SU-DHL-6 (cell line): ENCODE results near the gene GUK1.
"Not testable (repeated sequence)": the region's sequence is repeated elsewhere in the genome, so short reads cannot be mapped to it uniquely, and the experiment has no call there.

Source experiments
- CTCF ChIP-seq: fragments of 200-600 bp; sonication (generic); IDR thresholded peaks from one replicate; pipeline ENCODE4 v1.5.1; 2017; ENCODE audit warnings: antibody characterized with exemption, mild to moderate bottlenecking, low read length, moderate library complexity; ENCODE audit not compliant: insufficient read depth, poor library complexity, severe bottlenecking
- EZH2phosphoT487 ChIP-seq: fragments of 200-600 bp; sonication (generic), shearing (Covaris generic); conservative IDR thresholded peaks from 2 replicates; pipeline ENCODE4 v1.6.1; 2018; ENCODE audit warnings: mild to moderate bottlenecking, antibody characterized with exemption, low read length, moderate library complexity, mixed read lengths

GRCh38 chr1:228111315-228111714 lies 28.8 kb upstream of the GUK1 start:
- TF ChIP-seq CTCF, EZH2phosphoT487: not testable (repeated sequence)
